ENCODE results near the gene SAXO2.
"Not testable (repeated sequence)": the region's sequence is repeated elsewhere in the genome, so short reads cannot be mapped to it uniquely, and the experiment has no call there.

The SAXO2 gene

GRCh38 chr15:82305621-82306048, 43.0 kb downstream of the SAXO2 start:
- no peak overlapping the region for H3K27ac ChIP-seq
- TF ChIP-seq Cebpa-rat (IDR thresholded peaks at IDR 0.05): no peak
- no peaks in the 10 kb centered on the region for H4K20me1 ChIP-seq
- peaks cover 4% of the 10 kb centered on the region; the same call in 1 of the 2 replicates for H3K9me3 ChIP-seq
- no peak overlapping the region for H3K4me3 ChIP-seq
- no peak overlapping the region for H3K9ac ChIP-seq
- no peak overlapping the region for H3K4me2 ChIP-seq
- no peaks in the 10 kb centered on the region for H3K4me1 ChIP-seq
- H3K36me3 ChIP-seq: no peaks in the 10 kb centered on the region
- no peaks in the 10 kb centered on the region for H3K27me3 ChIP-seq

DNA sequence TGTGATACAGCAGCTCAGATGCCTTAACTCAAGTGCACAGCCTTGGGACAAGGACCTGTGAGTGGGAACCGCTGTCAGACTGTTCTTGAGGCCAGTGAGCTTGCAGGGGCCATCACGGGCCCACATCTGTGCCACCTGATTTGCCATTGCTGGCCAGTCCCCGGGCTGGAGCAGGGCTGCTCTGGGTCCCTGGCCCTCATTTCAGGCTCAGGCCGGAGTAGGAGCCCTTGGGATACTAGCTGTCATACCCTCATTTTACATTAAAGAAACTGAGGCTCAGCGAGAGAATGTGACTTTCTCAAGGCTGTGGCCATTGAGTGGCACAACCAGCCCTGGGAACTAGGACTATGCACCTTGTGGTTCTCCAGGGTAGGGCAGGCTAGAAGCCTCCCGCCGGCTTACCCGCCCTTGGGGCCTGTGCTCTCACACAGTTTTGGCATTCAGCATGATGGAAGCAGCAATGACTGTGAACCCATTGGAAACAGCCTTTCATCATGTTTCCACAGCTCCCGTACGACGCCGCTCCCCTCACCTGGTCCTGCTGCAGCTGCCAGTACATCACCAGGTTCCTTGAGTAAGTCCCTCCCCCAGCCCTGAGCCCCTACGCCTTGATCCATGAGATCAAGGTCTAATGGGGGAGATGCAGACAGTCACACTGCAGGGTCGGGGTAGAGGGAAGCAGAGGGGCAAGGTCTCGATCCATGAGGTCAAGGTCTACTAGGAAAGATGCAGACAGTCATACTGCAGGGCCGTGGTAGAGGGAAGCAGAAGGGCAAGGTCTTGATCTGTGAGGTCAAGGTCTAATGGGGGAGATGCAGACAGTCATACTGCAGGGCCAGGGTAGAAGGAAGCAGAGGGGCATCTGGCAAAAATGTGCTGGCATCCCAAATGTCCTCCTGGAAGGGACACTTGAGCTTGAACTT, 44.4 kb downstream of the SAXO2 start:
- H3K27ac ChIP-seq: no peak overlapping the region
- H3K36me3 ChIP-seq: no peaks in the 10 kb centered on the region
- no peak overlapping the region for H3K9ac ChIP-seq
- H3K4me3 ChIP-seq: no peak overlapping the region
- no peak overlapping the region for H3K4me2 ChIP-seq
- no peaks in the 10 kb centered on the region for H3K4me1 ChIP-seq
- H4K20me1 ChIP-seq: no peaks in the 10 kb centered on the region
- H3K27me3 ChIP-seq: no peaks in the 10 kb centered on the region
- peaks cover 4% of the 10 kb centered on the region; the same call in 1 of the 2 replicates for H3K9me3 ChIP-seq
- TF ChIP-seq Cebpa-rat (IDR thresholded peaks at IDR 0.05): no peak

DNA sequence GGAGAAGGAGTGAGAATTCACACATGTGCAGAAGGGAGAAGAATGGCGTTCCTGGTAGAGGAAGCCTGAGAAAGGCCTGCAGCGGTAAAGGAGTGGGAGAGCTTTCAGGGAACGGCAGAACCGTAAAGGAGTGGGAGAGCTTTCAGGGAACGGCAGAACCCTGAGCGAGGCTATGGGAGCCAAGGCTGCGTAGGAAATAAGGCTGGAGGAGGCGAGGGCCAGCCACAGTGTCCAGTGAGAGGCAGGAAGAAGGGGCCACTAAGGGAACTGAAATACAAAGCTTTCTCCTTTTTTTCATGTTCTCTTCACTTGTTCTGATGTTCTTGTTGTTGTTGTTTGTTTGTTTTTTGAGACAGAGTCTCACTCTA, 45.1 kb downstream of the SAXO2 start:
- Histone ChIP-seq H3K27ac (no peak overlapping the region), H4K20me1 (no peaks in the 10 kb centered on the region), H3K9me3 (peaks cover 4% of the 10 kb centered on the region; the same call in 1 of the 2 replicates), H3K4me3 (no peak overlapping the region), H3K4me1 (no peaks in the 10 kb centered on the region), H3K27me3 (no peaks in the 10 kb centered on the region), H3K4me2 (no peak overlapping the region), H3K36me3 (no peaks in the 10 kb centered on the region), H3K9ac (no peak overlapping the region)
- no peak for TF ChIP-seq Cebpa-rat (IDR thresholded peaks at IDR 0.05)

DNA sequence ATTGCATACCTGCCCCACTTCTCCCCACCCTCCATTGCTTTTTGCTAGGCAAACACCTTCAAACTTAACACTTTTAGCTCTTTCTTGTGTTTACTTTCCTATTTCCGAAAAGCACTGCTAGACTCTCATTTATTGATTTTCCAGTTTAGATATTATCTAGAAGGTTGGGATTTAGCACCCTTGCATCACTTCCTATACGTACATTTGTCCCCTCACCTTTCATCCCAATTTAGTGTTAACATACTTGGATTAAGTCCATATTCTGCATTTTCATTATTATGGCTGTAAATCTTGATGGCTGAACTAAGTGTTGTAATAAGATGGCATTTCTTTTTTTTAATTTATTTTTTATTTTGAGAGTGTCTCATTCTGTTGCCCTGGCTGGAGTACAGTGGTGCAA, 47.2 kb downstream of the SAXO2 start:
- Histone ChIP-seq H3K4me3 (no peak overlapping the region), H3K27ac (no peak overlapping the region), H3K36me3 (no peaks in the 10 kb centered on the region), H4K20me1 (no peaks in the 10 kb centered on the region), H3K9ac (no peak overlapping the region), H3K9me3 (peaks cover 4% of the 10 kb centered on the region; the same call in 1 of the 2 replicates), H3K4me1 (no peaks in the 10 kb centered on the region), H3K27me3 (no peaks in the 10 kb centered on the region), H3K4me2 (no peak overlapping the region)
- no peak for TF ChIP-seq Cebpa-rat (IDR thresholded peaks at IDR 0.05)

DNA sequence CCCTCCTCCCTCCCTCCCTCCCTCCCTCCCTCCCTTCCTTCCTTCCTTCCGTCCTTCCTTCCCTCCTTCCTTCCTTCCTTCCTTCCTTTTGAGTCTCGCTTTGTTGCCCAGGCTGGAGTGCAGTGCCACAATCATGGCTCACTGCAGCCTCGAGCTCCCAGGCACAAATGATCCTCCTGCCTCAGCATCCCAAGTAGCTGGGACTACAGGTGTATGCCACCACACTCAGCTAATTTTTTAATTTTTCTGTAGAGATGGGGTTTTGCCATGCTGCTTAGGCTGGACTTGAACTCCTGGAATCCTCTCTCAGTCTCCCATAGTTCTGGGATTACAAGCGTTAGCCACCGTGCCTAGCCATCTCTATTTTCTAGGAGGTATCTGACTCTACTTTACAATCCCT, 48.7 kb downstream of the SAXO2 start:
- not testable (repeated sequence) for H3K4me1 ChIP-seq, H3K4me2 ChIP-seq, H3K4me3 ChIP-seq, H3K27me3 ChIP-seq, H3K9me3 ChIP-seq, H3K9ac ChIP-seq, H3K36me3 ChIP-seq, H3K27ac ChIP-seq, H4K20me1 ChIP-seq

GRCh38 chr15:82312586-82313349, 50.1 kb downstream of the SAXO2 start:
- Histone ChIP-seq H3K4me2 (no peak overlapping the region), H3K4me3 (no peak overlapping the region), H3K27ac (no peak overlapping the region), H4K20me1 (no peaks in the 10 kb centered on the region), H3K4me1 (no peaks in the 10 kb centered on the region; the same call in 1 of the 2 replicates), H3K9me3 (peaks cover 4% of the 10 kb centered on the region; the same call in 1 of the 2 replicates), H3K9ac (no peak overlapping the region), H3K27me3 (no peaks in the 10 kb centered on the region), H3K36me3 (no peaks in the 10 kb centered on the region)
- no peak for TF ChIP-seq Cebpa-rat (IDR thresholded peaks at IDR 0.05)

- Histone ChIP-seq H4K20me1 (no peaks in the 10 kb centered on the region), H3K4me3 (no peak overlapping the region), H3K9ac (no peak overlapping the region), H3K9me3 (peaks cover 4% of the 10 kb centered on the region; the same call in 1 of the 2 replicates), H3K4me2 (no peak overlapping the region), H3K27me3 (no peaks in the 10 kb centered on the region), H3K36me3 (no peaks in the 10 kb centered on the region), H3K27ac (no peak overlapping the region), H3K4me1 (no peaks in the 10 kb centered on the region; the same call in 1 of the 2 replicates)
- no peak for TF ChIP-seq Cebpa-rat (IDR thresholded peaks at IDR 0.05)
Measured at GRCh38 chr15:82313446-82313845, 50.8 kb downstream of the SAXO2 start.

GRCh38 chr15:82313951-82314768, 51.5 kb downstream of the SAXO2 start:
- H3K36me3 ChIP-seq, H3K4me2 ChIP-seq, H3K9ac ChIP-seq, H3K27ac ChIP-seq, H3K4me1 ChIP-seq, H4K20me1 ChIP-seq, H3K27me3 ChIP-seq, H3K4me3 ChIP-seq, H3K9me3 ChIP-seq: not testable (repeated sequence)

GRCh38 chr15:82314769-82315518, 52.3 kb downstream of the SAXO2 start:
- H3K9ac ChIP-seq: no peak overlapping the region
- no peaks in the 10 kb centered on the region for H3K27me3 ChIP-seq
- H3K9me3 ChIP-seq: peaks cover 4% of the 10 kb centered on the region; the same call in 1 of the 2 replicates
- H4K20me1 ChIP-seq: no peaks in the 10 kb centered on the region
- H3K36me3 ChIP-seq: no peaks in the 10 kb centered on the region
- 0 out of 2 replicates have a peak overlapping the region, but pooled peaks have one; percentile 13 for H3K27ac ChIP-seq
- no peaks in the 10 kb centered on the region; the same call in 1 of the 2 replicates for H3K4me1 ChIP-seq
- no peak for TF ChIP-seq Cebpa-rat (IDR thresholded peaks at IDR 0.05)
- H3K4me3 ChIP-seq: no peak overlapping the region
- H3K4me2 ChIP-seq: no peak overlapping the region

All from BLaER1 (cell line).